HG02973 (cell line): ENCODE data around the gene OAS3.
"Not testable (repeated sequence)": the region's sequence is repeated elsewhere in the genome, so short reads cannot be mapped to it uniquely, and the experiment has no call there.

Experiments used
- ATAC-seq: cut with Tn5 transposase; IDR thresholded peaks from one replicate; pipeline ENCODE4 v1.9.1; 2021; ENCODE audit warnings: moderate library complexity; ENCODE audit not compliant: unreplicated experiment

Gene OAS3

DNA sequence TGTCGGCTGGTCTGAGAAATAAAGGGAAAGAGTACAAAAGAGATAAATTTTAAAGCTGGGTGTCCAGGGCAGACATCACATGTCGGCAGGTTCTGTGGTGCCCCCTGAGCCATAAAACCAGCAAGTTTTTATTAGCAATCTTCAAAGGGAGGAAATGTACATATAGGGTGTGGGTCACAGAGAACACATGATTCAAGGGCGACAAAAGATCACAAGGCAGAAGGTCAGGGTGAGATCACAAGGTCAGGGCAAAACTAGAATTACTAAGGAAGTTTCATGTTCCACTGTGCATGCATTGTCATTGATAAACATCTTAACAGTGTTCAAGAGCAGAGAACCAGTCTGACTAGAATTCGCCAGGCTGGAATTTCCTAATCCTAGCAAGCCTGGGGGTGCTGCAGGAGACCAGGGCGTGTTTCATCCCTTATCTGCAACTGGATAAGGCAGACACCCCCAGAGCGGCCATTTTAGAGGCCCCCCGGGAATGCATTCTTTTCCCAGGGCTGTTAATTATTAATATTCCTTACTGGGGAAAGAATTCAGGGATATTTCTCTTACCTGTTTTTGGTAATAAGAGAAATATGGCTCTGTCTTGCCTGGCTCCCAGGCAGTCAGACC lies 11.7 kb upstream of the OAS3 start:
- ATAC-seq = not testable (repeated sequence)

DNA sequence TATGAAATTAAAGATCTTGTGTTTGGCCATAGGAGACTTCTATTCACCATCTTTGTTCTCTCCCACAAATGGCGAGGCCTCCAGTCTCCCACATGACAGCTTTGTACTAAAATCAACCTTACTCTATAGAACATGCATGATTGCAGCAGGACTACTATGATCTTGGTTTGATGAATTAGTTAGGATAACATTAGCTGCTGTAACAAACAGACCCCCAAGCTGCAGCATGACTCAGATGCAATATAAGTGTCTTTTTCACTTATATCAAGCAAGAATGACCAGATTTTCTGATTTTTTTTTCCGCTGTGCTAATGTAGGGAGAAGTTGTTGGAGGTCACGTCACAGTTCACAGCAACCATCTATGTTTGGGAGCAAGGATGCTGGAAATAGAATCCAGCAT lies 10.8 kb upstream of the OAS3 start:
- no peak for ATAC-seq

DNA sequence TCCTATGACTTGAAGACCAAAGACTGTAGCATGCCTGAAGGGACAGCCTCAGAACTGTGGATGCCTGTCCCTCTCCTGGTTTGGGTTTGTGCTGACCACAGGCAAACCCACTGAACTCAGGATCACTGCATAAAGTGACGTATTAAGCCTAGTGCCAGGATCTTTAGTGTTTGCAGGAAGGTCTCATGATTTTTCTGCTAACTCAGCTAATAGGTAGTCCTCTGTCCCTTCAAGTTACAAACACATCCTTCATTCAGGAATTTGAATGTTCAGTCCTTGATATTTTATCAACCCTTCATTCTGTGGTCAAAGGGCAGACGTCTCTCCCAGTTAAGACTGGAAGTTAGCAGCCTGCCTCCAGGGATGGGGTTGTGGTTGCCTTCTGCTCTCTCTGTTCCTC lies 10.3 kb upstream of the OAS3 start:
- no peak for ATAC-seq

- ATAC-seq = no peak
These were observed 9.3 kb upstream of the OAS3 start for GRCh38 chr12:112928978-112929377.

GRCh38 chr12:112929715-112930114 lies 8.6 kb upstream of the OAS3 start:
- no peak for ATAC-seq

DNA sequence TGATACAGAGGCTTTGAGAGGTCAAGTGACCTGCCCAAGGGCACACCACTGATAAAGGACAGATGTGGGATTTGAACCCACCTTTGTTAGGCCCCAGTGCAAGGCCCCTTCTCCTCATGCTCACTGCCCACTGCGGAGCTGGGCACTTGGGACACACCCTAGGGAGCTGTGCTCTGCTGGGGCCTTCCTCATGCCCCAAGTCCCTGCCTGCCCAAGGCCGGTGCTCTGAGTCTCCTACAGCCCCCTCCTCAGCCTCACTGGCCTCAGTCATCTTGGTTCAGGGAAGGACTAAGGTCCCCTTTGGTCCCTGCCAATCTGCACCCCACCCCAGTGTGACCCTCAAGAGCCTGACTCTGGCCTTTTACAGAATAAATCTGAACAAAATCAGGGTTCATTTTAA lies 7.9 kb upstream of the OAS3 start:
- no peak for ATAC-seq

DNA sequence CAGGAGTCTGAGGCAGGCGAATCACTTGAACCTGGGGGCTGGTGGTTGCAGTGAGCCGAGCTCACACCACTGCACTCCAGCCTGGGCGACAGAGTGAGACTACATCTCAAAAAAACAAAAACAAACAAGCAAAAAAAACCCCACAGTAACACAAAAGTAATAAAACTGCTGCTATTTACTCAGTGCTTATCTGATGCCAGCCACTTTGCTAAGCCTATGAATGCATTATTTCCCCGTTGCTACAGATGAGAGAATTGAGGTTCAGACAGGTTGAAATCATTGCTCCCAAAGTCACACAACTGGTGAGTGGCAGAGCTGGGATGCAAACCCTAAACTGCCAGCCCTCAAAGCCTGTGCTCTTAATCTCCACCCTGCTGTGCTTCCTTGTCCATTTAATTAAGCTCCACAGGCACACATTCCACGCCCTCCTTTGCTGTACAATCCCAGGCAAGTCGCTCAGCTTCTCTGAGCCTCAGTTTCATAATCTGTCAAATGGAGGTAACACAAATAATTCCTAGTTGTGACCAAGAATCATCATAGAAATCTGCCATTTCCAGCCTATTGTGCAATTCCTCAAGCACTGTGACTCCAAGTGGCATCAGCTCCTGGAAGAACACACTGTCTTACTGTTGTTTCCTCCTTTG lies 5.7 kb upstream of the OAS3 start:
- ATAC-seq = no peak

DNA sequence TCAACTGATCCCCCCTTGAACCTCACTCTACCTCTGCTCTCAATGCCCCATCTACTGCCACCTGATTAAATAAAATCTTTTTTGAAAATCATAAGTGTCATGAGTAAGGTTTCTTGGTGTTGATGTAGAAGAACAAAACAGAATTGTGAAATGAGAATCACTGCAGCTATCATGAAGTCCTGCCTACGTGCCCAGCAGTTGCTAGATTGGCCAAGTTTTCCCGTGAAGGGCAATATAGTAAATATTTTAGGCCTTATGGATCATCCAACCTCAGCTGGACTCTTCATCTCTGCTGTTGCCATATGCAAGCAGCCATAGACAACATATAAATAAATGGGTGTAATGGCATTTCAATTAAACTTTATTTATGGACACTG lies 5.2 kb upstream of the OAS3 start:
- ATAC-seq = no peak

GRCh38 chr12:112936264-112936663 lies 2.0 kb upstream of the OAS3 start:
- ATAC-seq = no peak

- no peak for ATAC-seq
These were observed 1.3 kb upstream of the OAS3 start for GRCh38 chr12:112936927-112937326.

GRCh38 chr12:112938751-112939150 lies 477 bp downstream of the OAS3 start:
- no peak for ATAC-seq

GRCh38 chr12:112939761-112940381 lies 1.6 kb downstream of the OAS3 start:
- ATAC-seq = peak; percentile 52

DNA sequence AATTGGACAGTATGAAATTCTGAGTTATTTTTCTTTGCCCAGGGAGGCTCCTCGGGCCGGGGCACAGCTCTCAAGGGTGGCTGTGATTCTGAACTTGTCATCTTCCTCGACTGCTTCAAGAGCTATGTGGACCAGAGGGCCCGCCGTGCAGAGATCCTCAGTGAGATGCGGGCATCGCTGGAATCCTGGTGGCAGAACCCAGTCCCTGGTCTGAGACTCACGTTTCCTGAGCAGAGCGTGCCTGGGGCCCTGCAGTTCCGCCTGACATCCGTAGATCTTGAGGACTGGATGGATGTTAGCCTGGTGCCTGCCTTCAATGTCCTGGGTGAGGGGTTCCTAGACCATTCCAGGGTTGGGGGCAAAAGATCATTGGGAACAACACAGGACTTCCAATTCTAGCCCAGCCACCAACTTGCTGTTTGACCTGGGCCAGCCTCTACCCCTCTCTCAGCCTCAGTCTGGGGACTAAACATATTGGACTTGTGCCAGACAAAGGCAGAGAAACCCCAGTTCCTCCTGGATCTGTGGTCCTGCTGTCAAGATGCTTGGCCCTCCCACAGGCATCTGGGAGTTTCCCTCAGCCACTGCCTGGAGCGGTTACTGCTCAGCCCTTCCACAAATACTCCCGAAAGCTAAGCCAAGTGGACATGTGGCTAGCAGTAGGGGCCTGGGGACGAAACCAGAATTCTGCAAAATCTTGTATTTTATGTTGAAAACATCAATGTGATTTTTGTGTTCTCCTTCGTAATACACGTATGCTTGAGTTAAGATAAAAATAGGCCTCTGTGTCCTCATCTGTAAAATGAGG lies 3.5 kb downstream of the OAS3 start:
- ATAC-seq = no peak

DNA sequence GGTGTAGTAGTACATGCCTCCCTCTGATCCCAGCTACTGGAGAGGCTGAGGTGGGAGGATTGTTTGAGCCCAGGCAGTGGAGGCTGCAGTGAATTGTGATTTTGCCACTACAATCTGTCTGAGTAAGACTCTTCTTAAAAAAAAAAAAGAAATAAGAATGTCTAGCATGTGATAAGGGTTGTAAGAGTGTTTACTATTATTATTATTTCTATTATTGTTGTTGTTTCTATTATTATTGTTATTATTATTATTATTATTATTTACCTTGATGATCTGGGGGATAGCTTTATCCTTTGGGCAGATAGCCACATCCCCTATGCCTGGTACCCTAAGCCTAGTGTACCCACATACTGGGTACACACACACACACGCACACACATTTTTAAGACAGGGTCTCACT lies 4.3 kb downstream of the OAS3 start:
- ATAC-seq = no peak

DNA sequence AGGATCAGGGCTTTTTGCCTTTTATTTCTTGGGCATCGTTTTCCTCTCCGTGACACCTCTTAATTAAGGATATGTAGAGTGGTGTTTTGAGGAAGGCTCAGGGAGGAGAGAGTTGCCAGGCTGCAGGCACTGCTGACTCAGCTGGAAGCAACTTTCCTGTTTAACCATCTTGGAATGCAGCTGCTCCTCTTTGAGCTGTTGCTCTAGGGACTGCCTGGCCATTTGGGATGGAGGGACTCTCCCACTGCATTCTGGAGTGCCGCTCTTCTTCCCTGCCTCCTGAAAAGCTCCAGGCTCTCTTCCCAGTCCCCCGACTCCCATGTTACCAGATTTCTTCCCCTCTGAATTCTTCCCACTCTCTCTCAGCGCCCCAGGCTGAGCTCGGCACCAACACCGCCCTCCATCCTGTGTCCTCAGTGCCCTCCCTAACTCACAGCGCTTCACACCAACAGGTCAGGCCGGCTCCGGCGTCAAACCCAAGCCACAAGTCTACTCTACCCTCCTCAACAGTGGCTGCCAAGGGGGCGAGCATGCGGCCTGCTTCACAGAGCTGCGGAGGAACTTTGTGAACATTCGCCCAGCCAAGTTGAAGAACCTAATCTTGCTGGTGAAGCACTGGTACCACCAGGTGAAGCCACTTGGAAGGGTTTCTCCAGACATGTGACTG lies 5.9 kb downstream of the OAS3 start:
- no peak for ATAC-seq

GRCh38 chr12:112945515-112945914 lies 7.2 kb downstream of the OAS3 start:
- ATAC-seq = no peak

GRCh38 chr12:112946236-112947000 lies 8.1 kb downstream of the OAS3 start:
- no peak for ATAC-seq

DNA sequence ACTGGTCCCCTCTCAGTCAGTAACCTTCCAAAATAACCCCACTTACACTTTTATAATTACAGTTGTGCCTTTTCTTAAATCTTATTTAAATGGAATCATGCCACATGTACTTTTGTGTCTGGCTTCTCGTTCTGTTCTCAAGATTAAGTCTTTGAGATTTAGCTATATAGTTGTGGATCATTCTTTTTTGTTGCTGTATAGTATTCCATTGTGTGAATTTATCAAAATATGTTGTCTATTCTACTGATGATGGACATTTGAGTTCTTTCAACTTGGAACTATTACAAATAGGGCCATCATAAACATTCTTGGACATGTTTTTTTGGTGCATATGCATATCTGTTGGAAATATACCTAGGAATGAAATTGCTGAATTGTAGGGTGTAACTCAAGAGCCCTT lies 9.0 kb downstream of the OAS3 start:
- ATAC-seq = no peak

DNA sequence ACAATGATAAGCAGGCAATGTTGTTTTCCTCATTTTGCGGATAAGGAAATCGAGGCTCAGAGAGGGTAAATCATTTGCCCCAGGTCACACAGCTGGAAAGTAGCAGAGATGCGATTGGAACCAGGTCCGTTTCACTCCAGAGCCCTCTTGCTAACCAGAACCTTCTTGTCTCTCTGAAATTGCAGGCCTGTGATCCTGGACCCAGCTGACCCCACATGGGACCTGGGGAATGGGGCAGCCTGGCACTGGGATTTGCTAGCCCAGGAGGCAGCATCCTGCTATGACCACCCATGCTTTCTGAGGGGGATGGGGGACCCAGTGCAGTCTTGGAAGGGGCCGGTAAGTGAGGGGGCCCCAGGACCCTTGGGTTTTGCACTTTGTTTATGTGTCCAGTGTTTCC lies 9.5 kb downstream of the OAS3 start:
- no peak for ATAC-seq

GRCh38 chr12:112948806-112949205 lies 10.5 kb downstream of the OAS3 start:
- no peak for ATAC-seq

GRCh38 chr12:112950701-112951100 lies 12.4 kb downstream of the OAS3 start:
- no peak for ATAC-seq
